Prostate gland (tissue), 2 donors: ENCODE data around the gene RSAD2. TPM values are rescaled to one million over a fixed set of nuclear protein-coding genes. Genes with fewer than 3 reads are reported as not detected.

Source experiments
- DNase-seq: peaks from one replicate; pipeline ENCODE4 v3.0.0-alpha.2; 2019; ENCODE audit warnings: low spot score
- H3K27ac ChIP-seq, 2 donors: fragments of 200-600 bp; sonication (generic); 2 replicates each; pipeline ENCODE4 v1.5.1; 2017 to 2019
- H3K27me3 ChIP-seq: fragments of 200-600 bp; sonication (generic); replicated peaks from 2 replicates; pipeline ENCODE4 v1.5.1; 2019; ENCODE audit not compliant: insufficient read depth
- H3K36me3 ChIP-seq, 2 donors: fragments of 200-600 bp; sonication (generic); 1 replicate in 1 of 2; 2 replicates in 1 of 2; pipeline versions ENCODE4 v1.5.1 to v1.8.1; 2017 to 2019
- H3K4me1 ChIP-seq: fragments of 200-600 bp; sonication (generic); replicated peaks from 2 replicates; pipeline ENCODE4 v1.5.1; 2019
- H3K4me3 ChIP-seq, 2 donors: fragments of 200-600 bp; sonication (generic); 2 replicates each; pipeline ENCODE4 v1.5.1; 2017 to 2019
- H3K9me3 ChIP-seq: fragments of 200-600 bp; sonication (generic); 2 replicates; pipeline ENCODE4 v1.5.1; 2017
- CTCF ChIP-seq, 4 experiments: fragments of 200-600 bp in 2 of 4; fragments of 450-650 bp in 2 of 4; sonication (generic) in 2 of 4; IDR thresholded peaks; 1 replicate in 3 of 4; 2 replicates in 1 of 4; pipeline ENCODE4 v1.5.1; 2016 to 2019; ENCODE audit warnings: antibody characterized with exemption in 4 of 4, mild to moderate bottlenecking in 2 of 4, moderate library complexity in 2 of 4
- POLR2A ChIP-seq: fragments of 450-650 bp; IDR thresholded peaks from one replicate; pipeline ENCODE4 v1.6.1; 2016; ENCODE audit warnings: antibody characterized with exemption, mild to moderate bottlenecking
- POLR2AphosphoS5 ChIP-seq: sonication (generic); formaldehyde crosslinking; IDR thresholded peaks from one replicate; pipeline ENCODE4 v1.6.1; 2017; ENCODE audit warnings: antibody characterized with exemption
- WGBS: methylation state at CpG from one replicate; pipeline ENCODE4 v1.1.5; 2018; 5-methylcytosine and 5-hydroxymethylcytosine counted together
- intact Hi-C: fragments of 100-400 bp; cut with DNase I; formaldehyde crosslinking; loops from one replicate; pipeline ENCODE4 v1.14.2; 2022
- total RNA-seq, 2 donors: library from RNA; depleted of rRNA; stranded (reverse); fragments of >200 nt; gene quantifications; one replicate each; pipeline ENCODE4 v1.1.0, GENCODE V29; 2016

The RSAD2 gene
- total RNA-seq, 2 donors from 2014 or later = 3.3 to 8.3 TPM

- DNase-seq = no peak
- intact Hi-C loops = no loop called here
- no peaks in the 10 kb centered on the region for H3K9me3 ChIP-seq
- H3K27me3 ChIP-seq = no peaks in the 10 kb centered on the region
- WGBS = 78% methylated on average over 8 of the region's 8 CpGs
- H3K27ac ChIP-seq = no peak overlapping the region
- TF ChIP-seq POLR2AphosphoS5 (no peak), POLR2A (no peak), CTCF (IDR thresholded peaks at IDR 0.05) (no peak)
- no peaks in the 10 kb centered on the region for H3K4me1 ChIP-seq
- H3K36me3 ChIP-seq = no peaks in the 10 kb centered on the region
- H3K4me3 ChIP-seq = no peak overlapping the region
These were observed 32.1 kb downstream of the RSAD2 start for GRCh38 chr2:6909431-6910385.

- H3K27ac ChIP-seq = no peak overlapping the region
- TF ChIP-seq POLR2AphosphoS5 (no peak), POLR2A (no peak), CTCF (IDR thresholded peaks at IDR 0.05) (no peak)
- no peaks in the 10 kb centered on the region for H3K27me3 ChIP-seq
- H3K4me1 ChIP-seq = no peaks in the 10 kb centered on the region
- no peaks in the 10 kb centered on the region for H3K36me3 ChIP-seq
- intact Hi-C loops = no loop called here
- DNase-seq = no peak
- no peak overlapping the region for H3K4me3 ChIP-seq
- H3K9me3 ChIP-seq = no peaks in the 10 kb centered on the region
These were observed 34.1 kb downstream of the RSAD2 start for GRCh38 chr2:6911721-6912120.

- 61% methylated on average over 9 of the region's 9 CpGs for WGBS
- Histone ChIP-seq H3K36me3 (no peaks in the 10 kb centered on the region), H3K27ac (no peak overlapping the region), H3K9me3 (no peaks in the 10 kb centered on the region), H3K27me3 (no peaks in the 10 kb centered on the region), H3K4me1 (no peaks in the 10 kb centered on the region), H3K4me3 (no peak overlapping the region)
- intact Hi-C loops = no loop called here
- no peak for TF ChIP-seq POLR2A
- no peak for TF ChIP-seq POLR2AphosphoS5
- no peak for TF ChIP-seq CTCF (IDR thresholded peaks at IDR 0.05)
- no peak for DNase-seq
These were observed 36.0 kb downstream of the RSAD2 start for GRCh38 chr2:6913415-6914157.

- no peaks in the 10 kb centered on the region for H3K9me3 ChIP-seq
- H3K36me3 ChIP-seq = no peaks in the 10 kb centered on the region
- WGBS = 79% methylated on average over 3 of the region's 3 CpGs
- H3K27ac ChIP-seq = no peak overlapping the region
- H3K4me1 ChIP-seq = no peaks in the 10 kb centered on the region
- H3K4me3 ChIP-seq = no peak overlapping the region
- no peak for TF ChIP-seq CTCF (IDR thresholded peaks at IDR 0.05)
- TF ChIP-seq POLR2A = no peak
- intact Hi-C loops = loop anchor here (5.0 kb wide), 1 partner anchor 117 kb away; no protein-coding TSS in a partner anchor
- no peak for DNase-seq
- no peaks in the 10 kb centered on the region for H3K27me3 ChIP-seq
These were observed 37.3 kb downstream of the RSAD2 start for GRCh38 chr2:6914828-6915227.
